ENCODE results near the gene KLK13. TPM values are rescaled to one million over a fixed set of nuclear protein-coding genes. Genes with fewer than 3 reads are reported as not detected.

The KLK13 gene
- total RNA-seq, 1 donor from 2014 or later, result not detected

GRCh38 chr19:51079481-51080110, 14.7 kb upstream of the KLK13 start:
- no peak overlapping the region for H3K27ac ChIP-seq
- ATAC-seq (peak; percentile 16), DNase-seq (no peak)
- no peaks in the 10 kb centered on the region for H3K9me3 ChIP-seq
- H3K4me1 ChIP-seq, result no peaks in the 10 kb centered on the region
- H3K27me3 ChIP-seq, result peaks cover 6% of the 10 kb centered on the region
- TF ChIP-seq CTCF (IDR thresholded peaks at IDR 0.05), result no peak
- no peak overlapping the region for H3K4me3 ChIP-seq
- intact Hi-C loops (cut with DNase I), result no loop called here
- no peaks in the 10 kb centered on the region for H3K36me3 ChIP-seq

- Histone ChIP-seq H3K9me3 (no peaks in the 10 kb centered on the region), H3K27me3 (peaks cover 6% of the 10 kb centered on the region), H3K4me3 (no peak overlapping the region), H3K27ac (no peak overlapping the region), H3K4me1 (no peaks in the 10 kb centered on the region), H3K36me3 (no peaks in the 10 kb centered on the region)
- DNase-seq (no peak), ATAC-seq (no peak)
- intact Hi-C loops (cut with DNase I), result no loop called here
- TF ChIP-seq CTCF (IDR thresholded peaks at IDR 0.05), result no peak
Measured at GRCh38 chr19:51078731-51079130, 13.8 kb upstream of the KLK13 start.

- peak; percentile 40 for ATAC-seq
Measured at GRCh38 chr19:51078104-51078503, 13.2 kb upstream of the KLK13 start.

GRCh38 chr19:51076631-51077213, 11.8 kb upstream of the KLK13 start:
- Histone ChIP-seq H3K9me3 (no peaks in the 10 kb centered on the region), H3K27me3 (no peaks in the 10 kb centered on the region), H3K27ac (no peak overlapping the region), H3K4me3 (no peak overlapping the region), H3K36me3 (no peaks in the 10 kb centered on the region), H3K4me1 (no peaks in the 10 kb centered on the region)
- TF ChIP-seq CTCF (IDR thresholded peaks at IDR 0.05), result no peak
- ATAC-seq (no peak), DNase-seq (no peak)
- intact Hi-C loops (cut with DNase I), result no loop called here

More at GRCh38 chr19:51078104-51078503, 13.2 kb upstream of the KLK13 start:
- H3K4me1 ChIP-seq, result no peaks in the 10 kb centered on the region
- no peaks in the 10 kb centered on the region for H3K9me3 ChIP-seq
- no peak overlapping the region for H3K4me3 ChIP-seq
- H3K36me3 ChIP-seq, result no peaks in the 10 kb centered on the region
- no peak for DNase-seq
- peaks cover 6% of the 10 kb centered on the region for H3K27me3 ChIP-seq
- intact Hi-C loops (cut with DNase I), result no loop called here
- TF ChIP-seq CTCF (IDR thresholded peaks at IDR 0.05), result no peak
- no peak overlapping the region for H3K27ac ChIP-seq

- Histone ChIP-seq H3K27me3 (no peaks in the 10 kb centered on the region), H3K4me3 (no peak overlapping the region), H3K27ac (no peak overlapping the region), H3K9me3 (no peaks in the 10 kb centered on the region), H3K4me1 (no peaks in the 10 kb centered on the region), H3K36me3 (no peaks in the 10 kb centered on the region)
- TF ChIP-seq CTCF (IDR thresholded peaks at IDR 0.05), result no peak
- no peak for ATAC-seq
- intact Hi-C loops (cut with DNase I), result no loop called here
- DNase-seq, result no peak
Measured at GRCh38 chr19:51075998-51076397, 11.1 kb upstream of the KLK13 start.
